Stimulated activated CD8-positive, alpha-beta memory T cell treated with anti-CD3 and anti-CD28 coated beads, Interleukin-12 subunit alpha, Interleukin-12 subunit beta, amount 100 ng/mL, for 1 hour (primary cell): ENCODE results near the gene DOCK11.

Experiments used
- DNase-seq: peaks from one replicate; pipeline ENCODE4 v3.0.0-alpha.2; 2020; ENCODE audit warnings: low read depth

Gene DOCK11

GRCh38 chrX:118502161-118502789 lies 6.7 kb downstream of the DOCK11 start:
- DNase-seq, result no peak

GRCh38 chrX:118503260-118504041 lies 7.8 kb downstream of the DOCK11 start:
- no peak for DNase-seq

- no peak for DNase-seq
Observed at GRCh38 chrX:118504581-118504980, 9.0 kb downstream of the DOCK11 start.

- DNase-seq, result no peak
Observed at GRCh38 chrX:118506805-118507480, 11.3 kb downstream of the DOCK11 start.

GRCh38 chrX:118507766-118508165 lies 12.2 kb downstream of the DOCK11 start:
- DNase-seq, result no peak

- no peak for DNase-seq
Observed at GRCh38 chrX:118508221-118508620, 12.6 kb downstream of the DOCK11 start.

GRCh38 chrX:118508635-118509034 lies 13.0 kb downstream of the DOCK11 start:
- DNase-seq, result no peak

GRCh38 chrX:118510111-118510510 lies 14.5 kb downstream of the DOCK11 start:
- DNase-seq, result no peak

- DNase-seq, result no peak
Observed at GRCh38 chrX:118513120-118513898, 17.7 kb downstream of the DOCK11 start.

- DNase-seq, result no peak
Observed at GRCh38 chrX:118519411-118520215, 24.0 kb downstream of the DOCK11 start.

- no peak for DNase-seq
Observed at GRCh38 chrX:118520216-118521206, 24.9 kb downstream of the DOCK11 start.

GRCh38 chrX:118521435-118521834 lies 25.8 kb downstream of the DOCK11 start:
- no peak for DNase-seq

GRCh38 chrX:118522230-118522926 lies 26.8 kb downstream of the DOCK11 start:
- DNase-seq, result no peak

- peak; percentile 25 for DNase-seq
Observed at GRCh38 chrX:118523920-118524319, 28.3 kb downstream of the DOCK11 start.

- no peak for DNase-seq
Observed at GRCh38 chrX:118524344-118524743, 28.7 kb downstream of the DOCK11 start.

- DNase-seq, result no peak
Observed at GRCh38 chrX:118525174-118525730, 29.6 kb downstream of the DOCK11 start.

- DNase-seq, result no peak
Observed at GRCh38 chrX:118526149-118526548, 30.5 kb downstream of the DOCK11 start.

- DNase-seq, result no peak
Observed at GRCh38 chrX:118528071-118528737, 32.6 kb downstream of the DOCK11 start.
